PC-3 (cell line): ENCODE results near the gene DLGAP1. TPM values are rescaled to one million over a fixed set of nuclear protein-coding genes. Genes with fewer than 3 reads are reported as not detected.

ENCODE experiments used
- ATAC-seq: fragments of 200-7000 bp; cut with Tn5 transposase; 2 replicates; pipeline ENCODE4 v1.9.1; 2020; ENCODE audit warnings: mild to moderate bottlenecking, moderate library complexity
- BruUV-seq: library from RNA; stranded (reverse); fragments of 400-500 nt; replicated peaks from 2 replicates; lab custom pipeline; 2021; lab: Mats Ljungman, UMichigan
- CTCF ChIA-PET: fragments of 300-600 bp; sonication (Branson Sonifier 250); formaldehyde crosslinking; loops from one replicate; lab custom pipeline; 2022; ENCODE audit warnings: antibody characterized with exemption; lab: Charles Lee
- POLR2A ChIA-PET: fragments of 300-600 bp; sonication (Branson Sonifier 250); formaldehyde crosslinking; loops from one replicate; lab custom pipeline; 2022; ENCODE audit warnings: antibody characterized with exemption; ENCODE audit not compliant: unreplicated experiment; lab: Charles Lee
- DNase-seq: peaks from one replicate; pipeline ENCODE4 v3.0.0-alpha.2; 2015
- H2AFZ ChIP-seq: fragments of 300-600 bp; sonication (generic); 2 replicates; pipeline ENCODE4 v1.6.0; 2016; ENCODE audit warnings: antibody characterized with exemption, low read length
- H3F3A ChIP-seq: fragments of 300-600 bp; sonication (generic); one replicate; pipeline ENCODE4 v1.6.0; 2017; ENCODE audit warnings: antibody characterized with exemption, low read length, control low read depth, mild to moderate bottlenecking; ENCODE audit not compliant: unreplicated experiment
- H3K27ac ChIP-seq: fragments of 300-600 bp; sonication (generic); 2 replicates; pipeline ENCODE4 v1.5.1; 2016; ENCODE audit warnings: mild to moderate bottlenecking, low read length
- H3K27me3 ChIP-seq: fragments of 300-600 bp; sonication (generic); 2 replicates; pipeline ENCODE4 v1.6.1; 2016; ENCODE audit warnings: low read length, mixed read lengths
- H3K36me3 ChIP-seq: fragments of 300-600 bp; sonication (generic); 2 replicates; pipeline ENCODE4 v1.6.1; 2016; ENCODE audit warnings: low read depth, mixed run types, low read length, mixed read lengths
- H3K4me1 ChIP-seq: fragments of 300-600 bp; sonication (generic); 2 replicates; pipeline ENCODE4 v1.5.1; 2016; ENCODE audit warnings: low read length; ENCODE audit not compliant: insufficient read depth
- H3K4me2 ChIP-seq: fragments of 300-600 bp; sonication (generic); 2 replicates; pipeline ENCODE4 v1.6.0; 2016; ENCODE audit warnings: low read length
- H3K4me3 ChIP-seq: fragments of 300-600 bp; sonication (generic); 2 replicates; pipeline ENCODE4 v1.5.1; 2016; ENCODE audit warnings: mild to moderate bottlenecking, low read length, mixed read lengths
- H3K79me2 ChIP-seq: fragments of 300-600 bp; sonication (generic); 2 replicates; pipeline ENCODE4 v1.6.1; 2017; ENCODE audit warnings: low read length, mixed read lengths
- H3K9ac ChIP-seq: fragments of 300-600 bp; sonication (generic); 2 replicates; pipeline ENCODE4 v1.6.0; 2016; ENCODE audit warnings: mild to moderate bottlenecking, low read length
- H3K9me2 ChIP-seq: fragments of 300-600 bp; sonication (generic); replicated peaks from 2 replicates; pipeline ENCODE4 v1.6.1; 2016; ENCODE audit warnings: mixed run types, low read length, mixed read lengths
- H3K9me3 ChIP-seq: fragments of 300-600 bp; sonication (generic); 2 replicates; pipeline ENCODE4 v1.6.1; 2016; ENCODE audit warnings: low read length, mixed read lengths
- H4K20me1 ChIP-seq: fragments of 300-600 bp; sonication (generic); 2 replicates; pipeline ENCODE4 v1.6.1; 2016; ENCODE audit warnings: low read length, mixed read lengths
- EZH2 ChIP-seq: fragments of 300-600 bp; sonication (generic); IDR thresholded peaks from one replicate; pipeline ENCODE4 v1.6.1; 2017; ENCODE audit warnings: antibody characterized with exemption, mild to moderate bottlenecking, low read length; ENCODE audit not compliant: unreplicated experiment
- EZH2phosphoT487 ChIP-seq: fragments of 300-600 bp; sonication (generic); IDR thresholded peaks from 2 replicates; pipeline ENCODE4 v1.6.1; 2018; ENCODE audit warnings: mild to moderate bottlenecking, antibody characterized with exemption, low read length, borderline replicate concordance
- intact Hi-C: fragments of 100-400 bp; cut with micrococcal nuclease; formaldehyde crosslinking; loops from 2 replicates; pipeline ENCODE4 v1.9.0; 2023
- total RNA-seq: library from RNA; depleted of rRNA; stranded (reverse); fragments of >200 nt; gene quantifications from 2 replicates; pipeline ENCODE4 v1.2.3, GENCODE V29; 2014
- TF ChIP-seq, protein P1 (sequence below): fragments of 300-600 bp; sonication (generic); conservative IDR thresholded peaks from 2 replicates; pipeline ENCODE4 v1.5.1; 2017; ENCODE audit warnings: antibody characterized with exemption, low read depth, mild to moderate bottlenecking, low read length

The DLGAP1 gene
- total RNA-seq, 1 experiment from 2014 or later: not detected

DNA sequence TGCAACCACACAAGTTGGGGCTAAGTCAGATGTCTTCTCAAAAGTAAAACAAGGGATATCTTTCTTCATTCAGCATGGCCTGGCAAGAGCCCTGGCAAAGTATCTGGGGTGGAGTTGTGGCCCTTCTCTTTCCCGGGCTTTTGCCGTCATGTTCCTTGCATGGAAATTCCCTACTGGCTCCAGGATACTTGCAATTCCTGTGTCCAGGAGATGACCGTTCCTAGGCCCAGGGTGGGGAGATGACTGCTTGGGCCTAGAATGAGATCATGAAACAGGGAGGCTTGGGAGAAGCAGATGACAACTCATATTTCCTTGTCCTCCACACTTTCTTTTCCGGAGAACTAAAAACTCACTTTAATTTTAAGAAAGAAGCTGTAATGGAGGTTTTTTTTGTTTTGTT, 944.2 kb downstream of the DLGAP1 start:
- Histone ChIP-seq H3K4me1 (peaks cover 20% of the 10 kb centered on the region), H3K27ac (no peak overlapping the region), H3F3A (no peaks in the 10 kb centered on the region), H3K4me3 (no peak overlapping the region), H3K4me2 (no peak overlapping the region), H3K27me3 (no peaks in the 10 kb centered on the region), H3K9ac (no peak overlapping the region), H3K9me3 (no peaks in the 10 kb centered on the region), H2AFZ (no peak overlapping the region), H3K9me2 (no peaks in the 10 kb centered on the region), H4K20me1 (no peaks in the 10 kb centered on the region), H3K79me2 (no peaks in the 10 kb centered on the region), H3K36me3 (no peaks in the 10 kb centered on the region)
- BruUV-seq: no TSS peak
- ATAC-seq (no peak), DNase-seq (no peak)
- TF ChIP-seq, protein P1, sequence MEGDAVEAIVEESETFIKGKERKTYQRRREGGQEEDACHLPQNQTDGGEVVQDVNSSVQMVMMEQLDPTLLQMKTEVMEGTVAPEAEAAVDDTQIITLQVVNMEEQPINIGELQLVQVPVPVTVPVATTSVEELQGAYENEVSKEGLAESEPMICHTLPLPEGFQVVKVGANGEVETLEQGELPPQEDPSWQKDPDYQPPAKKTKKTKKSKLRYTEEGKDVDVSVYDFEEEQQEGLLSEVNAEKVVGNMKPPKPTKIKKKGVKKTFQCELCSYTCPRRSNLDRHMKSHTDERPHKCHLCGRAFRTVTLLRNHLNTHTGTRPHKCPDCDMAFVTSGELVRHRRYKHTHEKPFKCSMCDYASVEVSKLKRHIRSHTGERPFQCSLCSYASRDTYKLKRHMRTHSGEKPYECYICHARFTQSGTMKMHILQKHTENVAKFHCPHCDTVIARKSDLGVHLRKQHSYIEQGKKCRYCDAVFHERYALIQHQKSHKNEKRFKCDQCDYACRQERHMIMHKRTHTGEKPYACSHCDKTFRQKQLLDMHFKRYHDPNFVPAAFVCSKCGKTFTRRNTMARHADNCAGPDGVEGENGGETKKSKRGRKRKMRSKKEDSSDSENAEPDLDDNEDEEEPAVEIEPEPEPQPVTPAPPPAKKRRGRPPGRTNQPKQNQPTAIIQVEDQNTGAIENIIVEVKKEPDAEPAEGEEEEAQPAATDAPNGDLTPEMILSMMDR: no peak
- ChIA-PET CTCF (no interaction called here), POLR2A (no interaction called here)
- intact Hi-C loops: loop anchor here (5.0 kb wide), 2 partner anchors 156 to 229 kb away; no protein-coding TSS in a partner anchor

- Histone ChIP-seq H3K36me3 (no peaks in the 10 kb centered on the region), H3K9me3 (no peaks in the 10 kb centered on the region), H4K20me1 (no peaks in the 10 kb centered on the region), H3K4me1 (peaks cover 20% of the 10 kb centered on the region), H3F3A (no peaks in the 10 kb centered on the region), H3K9ac (no peak overlapping the region), H3K9me2 (no peaks in the 10 kb centered on the region), H3K79me2 (no peaks in the 10 kb centered on the region), H3K4me2 (no peak overlapping the region), H3K27ac (no peak overlapping the region), H3K27me3 (no peaks in the 10 kb centered on the region), H2AFZ (no peak overlapping the region), H3K4me3 (no peak overlapping the region)
- ATAC-seq (no peak), DNase-seq (no peak)
- no TSS peak for BruUV-seq
- intact Hi-C loops: loop anchor here (5.0 kb wide), 2 partner anchors 157 to 228 kb away; no protein-coding TSS in a partner anchor
- ChIA-PET CTCF (no interaction called here), POLR2A (no interaction called here)
- no peak for TF ChIP-seq EZH2phosphoT487
- TF ChIP-seq, protein P1: no peak
Measured at GRCh38 chr18:3510024-3510423, 945.1 kb downstream of the DLGAP1 start.

DNA sequence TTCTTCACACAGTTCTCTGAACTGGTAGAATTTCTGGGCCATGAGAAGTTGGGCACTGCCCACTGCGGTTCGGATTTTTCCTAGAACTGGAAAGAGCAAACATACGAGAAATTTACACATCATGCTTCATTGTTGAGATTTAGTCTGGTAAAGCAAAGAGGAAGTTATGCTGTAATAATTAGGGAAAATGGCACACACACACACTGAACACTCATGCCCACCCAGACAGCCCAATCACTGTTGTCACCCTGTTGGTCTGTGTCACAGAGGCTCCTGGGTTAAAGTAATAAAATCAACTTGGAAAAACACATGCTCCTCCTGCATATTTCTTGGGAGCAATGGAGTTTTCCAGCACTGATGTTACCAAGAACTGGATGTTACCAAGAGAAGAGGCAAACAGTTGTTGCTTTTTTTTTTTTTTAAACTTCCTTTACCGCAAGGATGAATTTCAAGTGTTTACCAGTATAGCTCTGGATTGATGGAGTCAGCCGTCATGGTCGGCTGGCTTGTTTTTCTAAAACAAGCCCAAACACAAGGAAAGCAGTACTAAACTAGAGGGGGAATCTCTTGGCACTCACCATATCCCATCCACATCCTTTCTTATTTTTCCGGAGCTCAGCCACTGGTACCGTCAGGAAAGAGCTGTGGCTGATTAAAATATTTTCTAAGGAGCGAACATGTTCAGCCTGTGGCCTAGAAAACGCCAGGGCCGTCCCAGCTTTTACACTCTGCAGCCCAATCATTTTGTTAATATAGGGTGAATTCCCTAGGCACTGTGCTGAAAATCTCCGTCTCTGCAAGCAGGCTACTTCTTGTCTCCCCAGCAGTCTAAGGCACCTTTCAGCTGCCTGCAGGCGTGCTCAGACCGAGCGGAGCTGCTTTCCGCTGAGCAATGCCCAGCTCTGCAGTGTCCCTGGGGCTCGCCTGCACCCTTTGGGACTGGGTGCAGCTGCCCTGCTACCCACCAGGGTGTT, 946.2 kb downstream of the DLGAP1 start:
- Histone ChIP-seq H2AFZ (no peak overlapping the region), H3F3A (no peaks in the 10 kb centered on the region), H3K4me3 (no peak overlapping the region), H3K27me3 (no peaks in the 10 kb centered on the region), H3K4me2 (no peak overlapping the region), H3K9ac (no peak overlapping the region), H3K4me1 (peaks cover 15% of the 10 kb centered on the region), H3K36me3 (no peaks in the 10 kb centered on the region), H3K79me2 (no peaks in the 10 kb centered on the region), H3K9me3 (no peaks in the 10 kb centered on the region), H4K20me1 (no peaks in the 10 kb centered on the region), H3K9me2 (no peaks in the 10 kb centered on the region), H3K27ac (no peak overlapping the region)
- POLR2A ChIA-PET: interaction anchor here (0.5 kb wide), 1 partner anchor 8 kb away, joined by 3 read pairs; no protein-coding TSS in a partner anchor
- DNase-seq (no peak), ATAC-seq (no peak)
- no peak for TF ChIP-seq EZH2phosphoT487
- no peak for TF ChIP-seq EZH2
- TF ChIP-seq, protein P1: no peak
- intact Hi-C loops: no loop called here
- no TSS peak for BruUV-seq
- CTCF ChIA-PET: no interaction called here
